HG03139 (cell line): Measurements from ENCODE around the gene PHLDA1.
"Not testable (repeated sequence)": the region's sequence is repeated elsewhere in the genome, so short reads cannot be mapped to it uniquely, and the experiment has no call there.

Experiments
- ATAC-seq: cut with Tn5 transposase; IDR thresholded peaks from one replicate; pipeline ENCODE4 v1.9.1; 2021; ENCODE audit not compliant: unreplicated experiment

PHLDA1 gene

DNA sequence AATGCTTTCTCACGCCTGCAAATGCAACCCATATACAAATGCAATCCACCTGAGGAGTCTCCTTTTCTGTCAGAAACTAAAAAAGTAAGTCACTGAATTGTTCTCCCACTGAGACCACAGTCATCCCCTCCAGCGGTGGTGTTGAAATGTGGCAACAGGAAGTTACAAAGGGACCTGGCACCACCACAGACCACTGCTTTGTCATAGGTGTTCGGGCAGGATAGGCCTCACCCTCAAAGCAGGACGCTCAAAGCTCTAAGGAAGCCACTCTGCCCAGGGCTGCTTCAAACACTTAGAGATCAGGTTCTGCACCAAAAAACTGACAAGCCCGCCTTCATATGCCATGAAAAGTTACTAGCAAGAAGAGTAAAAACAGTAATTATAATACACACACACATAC is 11.3 kb downstream of the PHLDA1 start:
- peak; percentile 59 for ATAC-seq

DNA sequence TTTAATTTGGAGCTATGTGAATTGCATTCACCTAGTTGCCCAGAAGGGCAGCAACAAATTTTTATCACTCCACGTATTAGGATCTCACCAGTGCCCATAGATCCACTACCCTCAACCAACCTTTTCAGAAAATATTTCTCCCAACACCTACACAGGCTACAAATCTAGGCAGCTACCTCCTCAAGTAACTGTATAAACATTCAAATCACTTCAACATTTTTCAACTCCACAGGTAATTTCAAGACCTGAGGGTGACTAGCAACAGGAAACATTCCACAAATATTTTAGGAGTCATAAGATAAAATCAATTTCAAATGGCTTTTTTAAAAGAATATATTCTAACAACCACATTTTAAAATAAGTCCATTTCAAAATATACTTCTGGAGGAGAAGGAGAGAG is 12.9 kb downstream of the PHLDA1 start:
- ATAC-seq = no peak

DNA sequence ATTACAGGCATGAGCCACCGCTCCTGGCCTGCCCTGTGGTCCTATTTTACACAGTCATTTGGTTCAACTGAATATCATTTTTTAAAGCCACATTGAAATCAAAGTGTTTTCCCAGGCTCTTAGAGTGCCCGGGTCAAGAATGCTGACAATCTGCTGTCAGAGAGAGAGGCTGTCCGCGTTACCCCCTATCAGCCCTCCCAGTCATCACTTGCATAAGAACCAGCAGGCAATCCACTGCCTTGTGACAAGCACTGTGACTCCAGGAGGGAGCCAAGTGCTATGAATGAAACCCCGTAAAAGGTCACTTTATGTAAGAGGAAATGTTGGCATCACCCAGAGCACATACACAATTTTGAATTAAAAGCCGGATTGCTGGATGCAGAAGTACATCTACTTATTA is 13.5 kb downstream of the PHLDA1 start:
- ATAC-seq = no peak

DNA sequence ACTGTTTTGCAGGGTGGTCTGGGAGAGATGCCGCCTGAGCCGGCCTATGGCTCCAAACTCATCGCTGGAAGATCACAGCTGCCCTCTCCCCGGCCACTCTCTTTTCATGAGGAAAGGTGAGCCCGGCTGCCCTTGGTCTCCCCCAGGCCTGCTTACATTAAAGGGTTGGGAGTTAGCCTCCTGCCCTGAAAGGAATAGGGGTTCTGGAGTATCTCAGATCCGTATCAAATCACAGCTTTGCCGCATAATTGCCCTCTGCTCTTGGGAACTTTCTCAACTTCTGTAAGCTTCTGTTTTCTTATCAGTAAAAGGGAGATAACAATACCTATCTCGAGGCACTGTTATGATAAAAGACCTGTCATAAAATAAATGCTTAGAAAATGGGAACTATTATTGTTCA is 17.6 kb downstream of the PHLDA1 start:
- no peak for ATAC-seq

DNA sequence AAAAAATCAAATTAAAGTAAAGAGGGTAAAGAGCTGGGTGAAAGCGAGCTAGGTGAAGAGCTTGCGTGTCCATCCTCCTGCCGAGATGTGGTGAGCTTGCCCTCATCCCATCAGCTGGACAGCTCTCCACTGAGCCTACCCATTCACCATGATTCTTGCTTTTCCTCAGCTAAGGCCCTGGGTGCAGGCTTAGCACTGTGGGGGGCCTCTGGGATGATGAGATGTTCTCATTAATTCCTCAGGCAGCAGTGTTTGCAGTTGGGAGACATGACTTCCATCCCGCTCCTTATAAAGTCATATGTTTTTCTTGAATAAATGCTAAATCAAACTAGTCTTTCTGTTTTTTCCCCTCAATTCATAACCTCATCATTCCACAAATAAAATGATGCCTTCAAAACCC is 18.0 kb downstream of the PHLDA1 start:
- ATAC-seq = no peak

DNA sequence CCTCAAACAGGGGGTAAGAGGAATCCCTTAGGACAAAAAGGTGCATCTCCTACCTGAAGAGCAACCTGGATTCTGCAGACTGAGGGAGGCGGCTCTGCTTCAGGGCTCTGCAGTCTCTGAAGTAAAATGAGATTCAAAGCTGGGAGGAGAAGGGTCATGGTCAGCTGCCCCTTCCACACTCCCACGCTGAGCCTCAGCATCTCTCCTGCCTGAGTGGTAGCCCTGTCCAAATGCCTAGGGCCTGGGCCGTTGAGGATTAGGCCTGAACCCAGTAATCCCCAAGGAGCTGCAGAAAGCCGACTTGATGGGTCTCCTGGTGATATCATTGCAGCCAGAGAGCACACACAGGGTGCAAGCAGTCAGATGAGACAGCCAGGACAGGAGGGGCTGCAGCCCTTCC is 18.9 kb downstream of the PHLDA1 start:
- ATAC-seq = no peak

DNA sequence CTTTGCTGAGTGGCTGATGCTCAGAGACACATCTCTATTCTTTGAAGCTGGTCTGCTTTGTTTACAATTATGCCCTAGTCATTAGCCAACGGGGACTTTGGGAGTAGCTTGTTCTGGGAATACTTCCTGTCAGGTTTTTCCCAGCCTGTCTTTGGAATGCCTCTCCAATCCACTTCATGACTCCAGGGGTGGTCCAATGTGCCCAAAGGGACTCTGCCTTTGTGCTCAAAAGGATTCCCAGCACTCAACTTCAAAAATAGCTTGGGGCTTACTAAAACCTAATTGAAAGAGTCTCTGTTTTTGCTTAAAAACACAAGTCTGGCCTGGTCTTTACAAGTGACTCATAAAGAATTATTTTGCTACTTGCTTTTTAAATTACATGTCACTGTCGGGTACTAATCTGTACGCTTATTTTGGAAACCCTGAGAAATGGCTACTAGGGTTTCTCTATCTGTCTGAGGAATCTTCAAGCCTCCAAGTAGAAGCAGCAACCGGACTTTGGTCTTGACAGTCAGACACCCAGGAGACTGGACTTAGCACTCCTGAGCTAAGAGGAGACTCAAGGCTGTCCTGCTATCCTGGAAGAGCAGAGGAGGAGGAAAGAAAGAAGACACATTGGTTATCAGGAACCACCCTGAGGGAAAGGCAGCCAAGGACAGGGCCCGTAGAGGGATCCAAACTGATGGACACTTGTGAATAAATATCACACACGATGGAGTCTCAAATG is 20.7 kb downstream of the PHLDA1 start:
- no peak for ATAC-seq

DNA sequence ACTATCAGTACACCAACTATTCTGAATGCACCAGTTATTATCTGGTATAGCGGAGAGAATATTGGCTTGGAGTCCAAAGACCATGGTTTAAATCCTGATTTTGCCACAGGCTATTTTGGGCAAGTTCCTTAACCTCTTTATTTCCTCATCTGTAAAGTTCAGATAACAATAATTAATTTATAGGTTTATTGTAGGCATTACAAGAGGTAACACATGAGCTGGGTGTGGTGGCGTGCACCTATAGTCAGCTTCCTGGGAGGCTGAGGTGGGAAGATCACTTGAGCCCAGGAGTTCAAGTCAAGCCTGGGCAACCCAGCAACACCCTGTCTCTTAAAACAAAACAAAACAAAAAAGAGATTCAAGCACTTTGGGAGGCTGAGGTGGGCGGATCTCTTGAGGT is 23.1 kb downstream of the PHLDA1 start:
- ATAC-seq = no peak

DNA sequence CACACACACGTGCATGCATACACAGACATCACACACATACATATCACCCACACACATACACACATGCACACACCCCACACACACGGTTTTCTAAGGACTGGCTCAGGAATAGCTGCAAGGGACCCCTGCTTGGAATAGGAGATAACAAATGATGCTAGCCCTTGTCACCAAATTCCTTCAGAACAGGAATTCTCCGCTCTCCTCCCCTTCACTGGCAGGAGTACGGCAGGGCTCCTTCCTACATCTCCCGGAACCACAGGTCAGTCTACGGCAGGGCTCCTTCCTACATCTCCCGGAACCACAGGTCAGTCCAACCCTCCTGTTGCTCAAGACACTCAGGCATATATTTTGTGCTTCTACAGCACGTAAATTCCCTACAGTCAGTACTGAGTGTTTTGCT is 23.9 kb downstream of the PHLDA1 start:
- no peak for ATAC-seq

DNA sequence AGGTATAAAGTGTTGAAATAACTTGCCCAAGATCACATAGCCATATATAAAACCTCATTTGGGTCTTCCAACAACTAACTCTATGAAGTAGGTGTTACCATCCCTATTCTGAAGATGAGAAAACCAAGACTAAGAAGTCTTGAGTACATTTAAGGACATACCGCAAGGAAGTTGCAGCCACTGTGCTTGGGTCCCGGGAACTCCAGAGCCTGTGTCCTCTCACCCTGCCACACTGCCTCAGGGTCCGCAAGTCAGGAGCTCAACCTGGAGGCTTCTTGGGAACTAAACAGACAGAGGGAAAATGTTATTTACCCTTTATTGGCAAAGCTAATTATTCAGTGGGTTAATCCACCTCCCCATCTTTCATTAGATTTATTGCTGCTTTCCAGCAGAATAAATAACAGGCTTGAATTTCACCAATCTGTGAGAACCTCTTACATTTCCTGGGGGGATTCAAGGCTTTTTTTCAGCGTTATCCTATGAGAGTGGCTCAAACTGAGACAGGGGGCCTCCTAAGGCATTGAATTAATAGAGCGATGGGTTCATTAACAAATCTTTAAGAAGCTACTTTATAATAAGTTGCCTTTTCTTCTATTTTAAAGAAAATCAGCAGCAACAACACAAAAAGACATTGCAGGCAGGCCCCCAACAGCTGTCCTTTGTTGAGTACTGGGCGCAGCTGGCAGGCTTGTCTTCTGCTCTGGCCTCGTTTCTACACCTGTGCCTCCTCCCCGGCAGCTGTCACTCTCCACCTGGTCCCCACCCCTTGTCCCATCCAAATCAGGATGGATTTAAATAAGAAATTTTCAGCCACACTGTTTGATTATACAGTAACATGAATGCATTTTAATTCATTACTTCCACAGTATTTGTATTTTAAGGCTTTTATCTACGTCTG is 25.3 kb downstream of the PHLDA1 start:
- ATAC-seq = no peak

DNA sequence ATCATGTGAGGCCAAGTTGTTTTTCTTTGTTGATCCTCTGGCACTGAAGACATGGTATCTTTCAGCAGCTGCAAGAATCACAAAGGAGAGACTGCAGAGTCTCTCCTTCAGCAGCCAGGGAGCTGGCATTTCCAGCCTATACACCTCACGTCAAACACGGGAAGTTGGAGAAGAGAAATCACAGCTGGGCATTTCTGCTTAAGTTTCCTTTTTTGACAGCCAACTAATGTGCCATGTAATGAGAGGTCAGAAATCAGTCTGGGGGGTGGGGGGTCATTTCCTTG is 28.3 kb downstream of the PHLDA1 start:
- ATAC-seq = no peak

DNA sequence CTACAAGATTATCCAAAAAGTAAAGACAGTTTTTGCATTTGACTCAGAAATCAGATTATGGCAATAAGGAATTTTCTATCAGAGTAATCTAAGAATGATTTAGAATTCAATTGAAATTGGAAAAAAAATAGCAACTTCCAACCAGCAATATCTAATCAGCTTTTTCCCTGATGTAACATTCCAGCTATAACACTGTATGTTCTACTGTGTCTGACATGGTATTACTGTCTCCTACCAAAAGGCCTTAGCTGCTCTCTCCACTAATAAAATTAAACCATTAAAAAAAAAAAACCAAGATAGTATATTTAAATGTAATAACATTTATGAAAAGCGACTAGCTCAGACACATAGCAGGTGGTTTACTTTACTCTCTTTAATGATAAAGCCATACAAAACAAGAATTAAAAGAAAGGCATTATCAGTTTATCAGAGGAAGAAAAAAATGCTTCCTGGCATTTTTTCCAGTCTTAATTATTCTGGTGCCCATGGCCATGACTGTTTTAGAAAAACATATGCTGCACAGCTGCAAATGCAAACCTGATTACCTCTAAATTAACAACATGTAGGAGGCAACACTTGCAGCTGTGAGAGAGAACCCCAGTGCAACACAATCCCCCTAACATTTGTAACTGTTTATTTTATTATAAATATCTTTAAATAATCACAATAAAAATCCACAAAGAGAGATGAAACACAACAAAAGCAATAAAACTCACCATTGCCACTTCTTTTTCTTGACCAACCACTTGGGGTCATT is 28.8 kb downstream of the PHLDA1 start:
- ATAC-seq = no peak

DNA sequence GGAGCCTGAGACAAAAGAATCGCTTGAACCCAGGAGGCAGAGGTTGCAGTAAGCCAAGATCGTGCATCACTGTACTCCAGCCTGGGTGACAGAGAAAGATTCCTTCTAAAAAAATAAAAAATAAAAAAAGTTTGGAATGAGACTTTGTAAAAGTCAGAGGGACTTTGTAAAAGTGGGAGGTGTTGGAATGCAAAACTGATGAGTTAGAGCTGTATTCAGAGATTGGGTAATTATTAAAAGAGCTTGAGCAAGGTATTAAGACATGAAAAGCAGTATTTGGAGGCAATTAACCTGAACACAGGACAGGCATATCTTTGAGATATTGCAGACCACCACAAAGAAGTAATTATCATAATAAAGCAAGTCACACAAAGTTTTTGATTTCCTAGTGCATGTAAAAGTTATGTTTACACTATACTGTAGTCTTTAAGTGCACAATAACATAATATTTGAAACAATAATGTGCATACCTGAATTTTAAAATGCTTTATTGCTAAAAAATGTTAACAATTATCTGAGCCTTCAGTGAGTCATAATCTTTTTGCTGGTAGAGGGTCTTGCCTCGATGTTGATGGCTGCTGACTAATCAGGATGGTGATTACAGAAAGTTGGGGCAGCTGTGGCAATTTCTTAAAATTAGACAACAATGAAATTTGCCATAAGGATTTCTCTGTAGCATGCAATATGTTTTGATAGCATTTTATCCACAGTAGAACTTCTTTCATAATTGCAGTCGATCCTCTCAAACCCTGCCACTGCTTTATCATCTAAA is 33.1 kb downstream of the PHLDA1 start:
- no peak for ATAC-seq

DNA sequence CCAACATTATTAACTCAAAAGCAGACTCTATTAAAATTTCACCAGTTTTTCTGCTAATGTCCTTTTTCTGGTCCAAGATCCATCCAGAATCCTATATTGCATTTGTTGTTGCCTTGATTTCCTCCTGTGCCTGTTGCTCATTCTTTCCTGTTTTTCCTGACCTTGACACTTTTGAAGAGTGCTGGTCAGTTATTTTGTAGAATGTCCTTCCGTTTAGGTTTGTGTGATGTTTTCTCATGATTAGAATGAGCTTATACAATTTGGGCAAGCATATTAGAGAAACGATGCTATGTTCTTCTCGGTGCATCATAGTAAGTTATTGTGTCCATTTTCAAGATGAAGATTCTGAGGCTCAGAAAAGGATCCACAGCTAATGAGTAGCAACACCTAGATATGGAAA is 33.9 kb downstream of the PHLDA1 start:
- no peak for ATAC-seq

DNA sequence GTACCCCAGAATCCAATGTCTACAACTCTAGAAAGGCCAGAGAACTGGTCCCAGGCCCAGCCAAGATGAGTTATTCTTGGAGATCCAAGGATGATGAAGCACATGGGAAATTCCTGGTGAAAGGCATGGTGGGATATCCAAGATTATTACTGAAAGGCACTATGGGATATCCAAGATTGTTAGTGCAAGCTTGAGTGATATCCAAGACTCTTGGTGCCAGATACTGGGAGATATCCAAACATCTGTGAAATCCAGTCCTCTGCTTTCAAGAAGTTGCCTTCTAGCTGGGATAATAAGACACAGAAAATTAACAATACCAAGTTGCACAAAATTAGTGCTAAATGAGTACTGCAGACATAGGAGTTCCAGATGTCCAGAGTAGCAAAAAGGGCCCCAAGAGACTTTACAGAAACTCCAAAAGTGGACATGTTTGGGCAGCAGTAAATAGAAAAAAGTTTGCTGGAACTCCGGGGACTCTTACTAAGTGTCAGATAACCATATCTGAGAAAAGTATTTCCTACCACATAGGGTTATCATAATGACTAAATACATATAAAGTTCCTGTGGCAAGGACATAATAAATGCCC is 34.6 kb downstream of the PHLDA1 start:
- ATAC-seq = no peak

DNA sequence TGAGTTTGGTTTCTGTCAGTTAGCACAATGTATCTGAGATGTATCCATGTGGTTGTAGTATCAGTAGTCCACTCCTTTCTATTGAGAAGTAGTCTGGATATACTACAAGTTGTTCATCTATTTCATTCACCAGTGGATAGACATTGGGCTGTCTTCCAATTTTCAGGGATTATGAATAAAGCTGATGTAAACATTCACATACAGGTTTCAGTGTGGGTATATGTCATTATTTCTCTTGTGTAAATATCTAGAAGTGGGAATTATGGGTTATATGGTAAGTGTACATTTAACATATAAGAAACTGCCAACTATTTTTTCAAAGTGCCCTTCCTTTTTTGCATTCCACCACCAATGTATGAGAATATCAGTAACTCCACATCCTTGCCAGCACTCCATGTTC is 35.9 kb downstream of the PHLDA1 start:
- ATAC-seq = no peak

DNA sequence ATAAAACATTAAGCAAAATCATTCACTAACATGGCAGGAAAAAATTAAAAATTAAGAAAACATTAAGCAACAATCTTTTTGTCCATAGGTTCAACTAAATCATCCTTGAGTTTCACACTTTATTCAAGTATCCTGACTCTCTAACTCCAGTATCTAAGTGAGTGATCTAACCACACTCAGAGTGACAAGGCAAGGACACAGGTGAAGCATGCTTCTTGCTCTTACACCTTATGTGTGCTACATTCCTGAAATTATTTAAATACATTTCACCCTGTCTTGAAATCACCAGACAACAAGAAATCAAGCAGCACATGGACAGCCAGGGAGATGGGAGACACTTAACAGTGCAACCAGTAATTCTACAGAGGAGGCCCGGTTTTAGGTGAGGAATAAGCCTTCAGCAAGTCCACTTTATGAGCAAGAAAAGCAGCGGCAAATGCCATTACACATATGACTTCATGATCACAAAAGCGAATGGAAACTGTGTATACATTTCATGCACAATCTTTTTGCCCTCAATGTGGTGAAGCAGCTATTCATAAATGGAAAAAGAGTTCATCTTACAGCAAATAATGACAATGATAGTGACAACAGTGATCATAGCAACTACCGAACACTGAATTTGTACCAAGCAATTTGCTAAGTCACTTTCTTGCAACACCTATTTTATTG is 37.4 kb downstream of the PHLDA1 start:
- ATAC-seq = no peak

DNA sequence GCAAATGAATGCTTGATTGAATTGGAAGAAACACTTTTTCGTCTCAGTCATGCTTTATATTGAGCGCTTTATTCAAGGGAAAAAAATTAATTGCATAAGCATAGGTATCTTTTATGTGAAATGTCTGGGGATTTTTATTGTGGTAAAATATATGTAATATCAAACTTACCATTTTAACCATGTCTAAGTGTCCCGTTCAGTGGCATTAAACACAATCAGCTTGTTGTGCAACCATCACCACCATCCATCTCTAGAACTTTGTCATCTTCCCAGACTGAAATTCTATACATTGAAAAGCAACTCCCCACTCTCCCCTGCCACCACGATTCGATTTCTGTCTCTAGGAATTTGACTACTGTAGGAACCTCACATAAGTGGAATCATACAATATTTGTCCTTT is 39.8 kb downstream of the PHLDA1 start:
- ATAC-seq = no peak

DNA sequence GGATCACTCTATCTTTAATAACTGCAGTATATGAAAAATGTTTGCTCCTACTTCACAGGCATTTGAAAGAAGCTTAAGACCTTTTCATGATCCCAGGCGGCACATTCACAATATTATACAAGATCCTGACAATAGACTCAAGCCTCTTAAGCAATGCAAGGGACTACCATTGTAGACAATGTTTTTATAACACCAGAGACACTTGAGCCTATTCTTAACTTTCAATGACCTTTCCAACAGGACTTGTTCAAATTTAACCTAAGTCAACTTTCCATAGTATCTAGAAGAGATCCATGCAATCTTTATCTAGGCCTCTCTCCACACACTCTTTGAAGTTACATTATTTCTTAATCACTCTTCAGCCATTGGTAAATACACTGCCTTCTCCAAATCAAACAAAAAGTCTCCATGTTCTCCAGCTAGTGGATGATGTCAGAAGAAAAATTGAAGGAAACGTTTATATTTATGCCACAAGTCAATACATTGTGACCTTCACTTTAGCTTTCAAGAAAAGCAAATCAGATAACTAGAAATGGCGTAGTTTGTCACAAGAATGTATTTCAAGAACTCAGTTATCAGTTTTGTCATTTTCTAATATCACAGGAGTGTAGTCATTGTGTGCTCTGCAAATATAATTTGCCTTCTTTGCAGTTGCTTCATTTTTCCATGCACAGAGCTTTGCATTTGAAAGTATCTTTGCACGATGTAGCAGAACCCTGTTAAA is 41.2 kb downstream of the PHLDA1 start:
- no peak for ATAC-seq

DNA sequence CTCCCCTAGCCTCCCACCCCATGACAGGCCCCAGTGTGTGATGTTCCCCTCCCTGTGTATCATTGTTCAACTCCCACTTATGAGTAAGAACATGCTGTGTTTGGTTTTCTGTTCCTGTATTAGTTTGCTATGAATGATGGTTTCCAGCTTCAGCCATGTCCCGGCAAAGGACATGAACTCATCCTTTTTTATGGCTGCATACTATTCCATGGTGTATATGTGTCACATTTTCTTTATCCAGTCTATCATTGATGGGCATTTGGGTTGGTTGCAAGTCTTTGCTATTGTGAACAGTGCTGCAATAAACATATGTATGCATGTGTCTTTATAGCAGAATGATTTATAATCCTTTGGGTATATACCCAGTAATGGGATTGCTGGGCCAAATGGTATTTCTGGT is 43.9 kb downstream of the PHLDA1 start:
- ATAC-seq = not testable (repeated sequence)
